CD4-positive, alpha-beta T cell treated with Interferon alpha-2 for 1 hour (primary cell): Measurements from ENCODE around the gene IRAK4.
"Not testable (repeated sequence)": the region's sequence is repeated elsewhere in the genome, so short reads cannot be mapped to it uniquely, and the experiment has no call there.

Experiments
- DNase-seq, 2 donors: peaks; one replicate each; pipeline ENCODE4 v3.0.0-alpha.2; 2020 to 2022

Gene IRAK4

DNA sequence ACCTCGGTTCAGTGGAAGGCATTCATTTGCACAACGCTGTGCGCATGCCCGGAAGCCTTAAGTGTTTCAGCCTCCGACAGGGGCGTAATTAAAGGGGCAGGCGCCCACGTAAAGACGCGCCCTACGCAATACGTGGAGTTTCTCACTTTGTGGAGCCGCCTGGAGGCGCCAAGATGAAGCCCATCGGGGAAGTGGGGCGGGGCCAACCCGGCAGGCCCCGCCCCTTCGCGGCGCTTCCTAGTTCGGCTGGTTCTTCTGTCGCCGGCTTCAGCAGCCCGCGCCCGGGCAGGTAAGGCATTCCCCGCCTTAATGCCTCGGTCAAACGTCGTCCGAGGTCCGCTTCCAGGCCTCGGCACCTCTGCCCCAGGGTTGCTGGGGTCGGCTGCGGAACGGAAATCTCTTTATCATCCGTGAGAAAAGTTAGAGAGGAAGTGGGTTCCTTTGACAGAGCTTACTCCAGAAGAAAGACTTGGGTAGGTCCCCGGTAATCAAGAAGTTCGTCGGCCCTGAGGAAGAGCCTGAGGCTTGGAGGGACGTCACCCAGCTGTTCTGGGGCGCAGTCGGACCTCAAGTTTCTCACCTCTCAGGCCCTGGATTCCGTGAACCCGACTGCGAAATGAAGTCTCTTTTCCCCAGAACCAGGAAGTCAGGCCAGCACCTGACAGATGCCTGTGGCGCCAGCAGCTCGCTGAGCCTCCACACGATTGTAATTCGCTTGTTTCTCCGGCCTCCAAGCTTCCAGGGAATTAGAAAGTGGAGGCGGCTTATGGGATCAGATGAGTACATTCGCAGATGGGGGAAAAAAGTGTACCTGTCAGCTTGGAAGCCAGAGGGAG lies at the start of gene IRAK4, which contains the start of gene PUS7L:
Gene IRAK4, plus strand, starts transcription at position 224 of the 836 bp plus-strand sequence. CDS start 9,161 bp downstream, outside the sequence.
Gene PUS7L, minus strand, starts transcription at position 63 of the 836 bp plus-strand sequence. CDS start 3,545 bp downstream, outside the sequence.
- peak; percentile 97 for DNase-seq

DNA sequence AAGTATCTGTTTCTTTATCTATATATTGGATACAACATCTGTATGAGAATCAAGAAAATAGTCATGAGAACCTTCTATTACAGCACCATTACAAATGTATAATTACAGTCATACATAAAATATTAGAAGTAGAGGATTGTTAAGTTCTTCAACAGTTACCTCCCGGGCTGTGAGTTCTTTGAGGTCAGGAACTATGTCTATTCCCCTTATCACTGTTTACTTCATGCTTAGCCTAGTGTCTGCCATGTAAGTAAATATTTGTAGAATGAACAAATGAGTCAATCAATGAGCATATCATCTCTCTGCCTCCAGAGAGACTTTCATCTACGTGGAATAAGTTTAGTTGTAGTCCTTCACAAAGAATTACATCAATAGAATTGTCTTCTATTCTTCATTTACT lies 47.4 kb upstream of the IRAK4 start:
- no peak for DNase-seq

DNA sequence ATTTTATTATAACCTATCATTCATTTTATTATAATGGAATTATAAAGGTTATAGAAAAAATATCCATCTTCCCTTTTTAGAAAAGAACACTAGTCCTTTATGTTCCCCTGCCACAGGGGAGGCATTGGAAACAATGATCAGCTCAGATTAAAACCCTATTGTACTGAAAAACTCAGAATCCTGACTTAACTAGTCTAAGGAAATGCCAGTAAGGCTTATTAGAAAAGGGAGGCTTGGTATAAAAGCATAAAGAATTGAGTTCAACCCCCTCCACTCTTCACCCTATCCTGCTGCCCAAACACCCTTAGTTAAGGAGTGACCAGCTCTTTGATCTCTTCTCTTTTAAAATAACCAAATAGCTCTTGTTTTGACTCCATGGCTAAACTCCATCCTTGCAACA lies 36.1 kb upstream of the IRAK4 start:
- no peak for DNase-seq

- DNase-seq: no peak
Measured at GRCh38 chr12:43723134-43723533, 35.6 kb upstream of the IRAK4 start.

- DNase-seq: peak in 1 of 2 donors; percentile 5
Measured at GRCh38 chr12:43728117-43728516, 30.6 kb upstream of the IRAK4 start.

- no peak for DNase-seq
Measured at GRCh38 chr12:43728698-43729097, 30.1 kb upstream of the IRAK4 start.

GRCh38 chr12:43730283-43730682 lies 28.5 kb upstream of the IRAK4 start:
- peak in 1 of 2 donors; percentile 3 for DNase-seq

GRCh38 chr12:43733687-43734086 lies 25.1 kb upstream of the IRAK4 start:
- no peak for DNase-seq

DNA sequence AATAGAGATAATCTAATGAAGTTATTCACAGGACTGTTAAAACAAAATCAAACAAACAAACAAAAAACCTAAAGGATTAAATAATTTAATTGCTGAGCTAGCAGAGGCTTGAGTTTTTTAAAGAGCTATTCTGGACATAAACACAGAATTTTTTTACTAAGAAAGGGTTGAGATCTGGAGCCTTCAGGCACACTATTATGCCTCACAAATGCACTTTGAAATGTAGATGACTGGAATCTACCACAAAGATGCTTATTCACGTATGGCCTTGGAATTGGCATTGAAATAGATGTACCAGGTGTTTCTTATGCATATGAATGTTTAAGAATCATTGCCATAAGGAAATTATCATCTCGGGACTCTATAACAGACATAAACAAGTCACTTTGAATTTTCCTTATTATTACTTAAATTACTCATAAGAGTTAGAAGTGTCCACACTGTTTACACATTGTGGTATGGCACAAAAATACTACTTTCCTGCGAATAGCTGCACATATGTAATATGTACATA lies 21.8 kb upstream of the IRAK4 start:
- no peak for DNase-seq

DNA sequence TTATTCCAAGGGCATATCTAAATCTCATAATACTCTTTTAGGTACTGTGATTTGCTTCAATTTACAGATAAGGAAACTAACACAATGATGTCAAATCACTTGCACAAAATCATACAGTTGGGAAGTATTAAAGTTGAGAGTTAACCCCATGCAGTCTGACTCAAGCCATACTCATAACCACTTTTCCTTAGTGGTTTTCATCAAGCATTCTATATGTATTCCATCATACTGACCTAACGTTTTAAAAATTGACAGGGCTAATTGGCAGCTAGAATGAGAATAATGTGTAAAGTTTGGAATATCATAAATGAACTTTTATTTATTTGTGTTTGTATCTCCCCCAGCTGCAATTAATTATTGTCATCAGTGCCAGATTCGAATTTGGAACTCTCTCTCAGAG lies 21.1 kb upstream of the IRAK4 start:
- DNase-seq: no peak

GRCh38 chr12:43740511-43741100 lies 18.1 kb upstream of the IRAK4 start:
- DNase-seq: no peak

GRCh38 chr12:43742106-43742505 lies 16.6 kb upstream of the IRAK4 start:
- no peak for DNase-seq

- DNase-seq: no peak
Measured at GRCh38 chr12:43744826-43745225, 13.9 kb upstream of the IRAK4 start.

- no peak for DNase-seq
Measured at GRCh38 chr12:43749016-43749415, 9.7 kb upstream of the IRAK4 start.

- no peak for DNase-seq
Measured at GRCh38 chr12:43750814-43751213, 7.9 kb upstream of the IRAK4 start.

GRCh38 chr12:43751360-43751759 lies 7.4 kb upstream of the IRAK4 start:
- not testable (repeated sequence) for DNase-seq

- DNase-seq: no peak
Measured at GRCh38 chr12:43754015-43754414, 4.7 kb upstream of the IRAK4 start.

DNA sequence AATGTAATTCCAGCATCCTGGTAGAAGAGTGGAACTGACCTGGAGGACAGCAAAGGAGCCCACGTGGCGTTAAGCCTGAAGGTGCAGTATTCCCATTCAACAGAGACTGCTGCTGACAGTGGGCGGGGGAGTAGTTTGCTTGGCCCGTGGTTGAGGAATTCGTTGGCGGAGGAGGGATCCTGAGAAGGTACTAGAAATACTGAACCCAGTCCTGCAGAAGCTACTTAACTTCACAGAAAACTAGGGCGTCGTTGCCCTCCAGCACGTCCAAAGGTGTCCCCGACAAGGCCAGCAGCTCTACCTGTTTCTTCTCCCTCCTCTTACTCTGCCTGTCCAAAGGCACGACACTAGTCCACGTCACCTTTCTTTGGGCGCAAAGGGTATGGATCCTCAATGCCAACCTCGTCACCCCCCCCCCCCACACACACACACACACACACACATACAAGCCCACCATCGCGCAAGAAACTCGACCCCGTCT lies 464 bp upstream of the IRAK4 start:
- DNase-seq: no peak

- peak in 1 of 2 donors; percentile 2 for DNase-seq
Measured at GRCh38 chr12:43760396-43760795, 1.6 kb downstream of the IRAK4 start.

DNA sequence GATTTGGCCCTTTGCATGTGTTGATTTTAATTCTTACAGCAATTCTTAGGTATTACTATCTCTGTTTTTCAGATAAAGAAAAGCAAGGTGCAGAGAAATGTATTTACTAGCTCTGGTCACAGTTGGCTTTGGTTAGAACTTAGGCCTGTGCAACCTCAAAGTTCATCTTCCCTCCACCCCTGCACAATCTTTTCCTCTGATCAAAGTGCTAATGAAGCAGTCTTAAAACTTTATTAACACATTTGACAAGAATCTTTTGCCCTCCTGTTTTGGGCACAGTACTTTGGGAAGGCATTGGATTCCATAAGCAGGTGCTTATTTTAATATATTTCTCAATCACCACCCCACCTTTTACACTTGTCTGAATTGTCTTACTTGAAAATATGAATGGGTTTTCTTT lies 2.7 kb downstream of the IRAK4 start:
- peak in 1 of 2 donors; percentile 18 for DNase-seq

GRCh38 chr12:43762596-43762995 lies 3.8 kb downstream of the IRAK4 start:
- peak in 1 of 2 donors; percentile 14 for DNase-seq

GRCh38 chr12:43763769-43764168 lies 5.0 kb downstream of the IRAK4 start:
- DNase-seq: no peak

- no peak for DNase-seq
Measured at GRCh38 chr12:43764528-43764927, 5.8 kb downstream of the IRAK4 start.

DNA sequence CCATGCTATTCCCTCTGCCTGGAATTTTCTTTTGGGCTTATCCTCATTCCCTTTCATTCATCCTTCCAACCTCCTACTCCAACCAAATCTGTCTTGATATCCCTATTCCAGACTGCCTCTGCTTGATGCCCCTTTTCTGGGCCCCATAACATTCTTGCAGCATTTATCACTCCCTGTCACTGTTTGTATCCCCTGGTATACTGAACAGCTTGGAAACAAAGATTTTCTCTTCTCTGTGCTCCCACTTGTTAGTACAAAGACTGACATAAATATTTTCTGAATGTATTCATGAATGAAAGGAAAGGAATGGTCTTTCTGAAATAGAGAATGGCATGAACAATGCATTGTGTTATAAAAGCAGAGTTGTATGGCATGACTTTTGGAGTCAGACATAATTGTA lies 7.5 kb downstream of the IRAK4 start:
- no peak for DNase-seq
